GM21447 (cell line): Measurements from ENCODE around the gene ABCA1.
"Not testable (repeated sequence)": the region's sequence is repeated elsewhere in the genome, so short reads cannot be mapped to it uniquely, and the experiment has no call there.

ENCODE experiments used
- ATAC-seq: cut with Tn5 transposase; IDR thresholded peaks from one replicate; pipeline ENCODE4 v1.9.1; 2021; ENCODE audit not compliant: unreplicated experiment

ABCA1 gene

GRCh38 chr9:104869811-104870210 is 58.1 kb downstream of the ABCA1 start:
- no peak for ATAC-seq

GRCh38 chr9:104868687-104869404 is 59.1 kb downstream of the ABCA1 start:
- ATAC-seq: peak; percentile 89

- ATAC-seq: no peak
These were observed 59.7 kb downstream of the ABCA1 start for GRCh38 chr9:104868303-104868686.

GRCh38 chr9:104866191-104866590 is 61.8 kb downstream of the ABCA1 start:
- no peak for ATAC-seq

GRCh38 chr9:104864675-104865104 is 63.3 kb downstream of the ABCA1 start:
- no peak for ATAC-seq

- ATAC-seq: peak; percentile 95
These were observed 64.6 kb downstream of the ABCA1 start for GRCh38 chr9:104863180-104863883.

GRCh38 chr9:104861397-104861796 is 66.6 kb downstream of the ABCA1 start:
- no peak for ATAC-seq

- ATAC-seq: no peak
These were observed 67.7 kb downstream of the ABCA1 start for GRCh38 chr9:104860263-104860662.

GRCh38 chr9:104858846-104859245 is 69.1 kb downstream of the ABCA1 start:
- no peak for ATAC-seq

- no peak for ATAC-seq
These were observed 69.7 kb downstream of the ABCA1 start for GRCh38 chr9:104858271-104858670.

GRCh38 chr9:104856413-104856941 is 71.5 kb downstream of the ABCA1 start:
- ATAC-seq: no peak

- no peak for ATAC-seq
These were observed 72.1 kb downstream of the ABCA1 start for GRCh38 chr9:104855807-104856206.

GRCh38 chr9:104855258-104855657 is 72.7 kb downstream of the ABCA1 start:
- ATAC-seq: not testable (repeated sequence)

GRCh38 chr9:104854613-104855012 is 73.3 kb downstream of the ABCA1 start:
- ATAC-seq: no peak

- no peak for ATAC-seq
These were observed 74.3 kb downstream of the ABCA1 start for GRCh38 chr9:104853683-104854082.

GRCh38 chr9:104853159-104853558 is 74.8 kb downstream of the ABCA1 start:
- no peak for ATAC-seq

GRCh38 chr9:104851546-104851920 is 76.4 kb downstream of the ABCA1 start:
- no peak for ATAC-seq

GRCh38 chr9:104850786-104851545 is 77.0 kb downstream of the ABCA1 start:
- ATAC-seq: no peak

GRCh38 chr9:104849023-104849422 is 78.9 kb downstream of the ABCA1 start:
- no peak for ATAC-seq

- no peak for ATAC-seq
These were observed 83.2 kb downstream of the ABCA1 start for GRCh38 chr9:104844710-104845109.

GRCh38 chr9:104843644-104844240 is 84.2 kb downstream of the ABCA1 start:
- ATAC-seq: no peak
